OCI-LY7 (cell line): ENCODE measurements around the gene PHF12. TPM values are rescaled to one million over a fixed set of nuclear protein-coding genes. Genes with fewer than 3 reads are reported as not detected.

Source experiments
- BruUV-seq: library from RNA; stranded (reverse); fragments of 400-500 nt; replicated peaks from 2 replicates; lab custom pipeline; 2021; lab: Mats Ljungman, UMichigan
- CTCF ChIA-PET: fragments of 300-600 bp; sonication (Branson Sonifier 250); formaldehyde crosslinking; loops from one replicate; lab custom pipeline; 2022; ENCODE audit warnings: antibody characterized with exemption; ENCODE audit not compliant: unreplicated experiment; lab: Charles Lee
- POLR2A ChIA-PET: fragments of 300-600 bp; sonication (Branson Sonifier 250); formaldehyde crosslinking; loops from one replicate; lab custom pipeline; 2022; ENCODE audit warnings: antibody characterized with exemption; lab: Charles Lee
- DNase-seq: peaks from one replicate; pipeline ENCODE4 v3.0.0-alpha.2; 2015; ENCODE audit warnings: low spot score
- H2AFZ ChIP-seq: fragments of 200-600 bp; sonication (generic), shearing (Covaris generic); 2 replicates; pipeline ENCODE4 v1.6.1; 2014; ENCODE audit warnings: mild to moderate bottlenecking, antibody characterized with exemption, low read length, moderate library complexity
- H3K27ac ChIP-seq: fragments of 200-600 bp; sonication (generic); 2 replicates; pipeline ENCODE4 v1.5.1; 2014; ENCODE audit warnings: mixed run types, low read depth, mild to moderate bottlenecking, moderate library complexity, low read length, inconsistent platforms; ENCODE audit not compliant: poor library complexity, severe bottlenecking
- H3K36me3 ChIP-seq: fragments of 200-600 bp; sonication (generic); 2 replicates; pipeline ENCODE4 v1.6.1; 2014; ENCODE audit warnings: mild to moderate bottlenecking, antibody characterized with exemption, low read length, moderate library complexity, mixed read lengths; ENCODE audit not compliant: insufficient read depth
- H3K4me1 ChIP-seq: fragments of 200-600 bp; sonication (generic); 2 replicates; pipeline ENCODE4 v1.5.1; 2014; ENCODE audit warnings: mild to moderate bottlenecking, low read length; ENCODE audit not compliant: insufficient read depth, poor library complexity, severe bottlenecking
- H3K4me2 ChIP-seq: fragments of 200-600 bp; sonication (generic); 2 replicates; pipeline ENCODE4 v1.6.1; 2014; ENCODE audit warnings: mild to moderate bottlenecking, low read length
- H3K4me3 ChIP-seq: fragments of 200-600 bp; sonication (generic); 2 replicates; pipeline ENCODE4 v1.5.1; 2014; ENCODE audit warnings: mild to moderate bottlenecking, low read depth, low read length; ENCODE audit not compliant: poor library complexity, severe bottlenecking
- H3K79me2 ChIP-seq: fragments of 200-600 bp; sonication (generic); 2 replicates; pipeline ENCODE4 v1.6.1; 2016; ENCODE audit warnings: low read depth, mild to moderate bottlenecking, low read length, moderate library complexity, mixed read lengths; ENCODE audit not compliant: insufficient read depth
- H3K9me2 ChIP-seq: fragments of 200-600 bp; sonication (generic); 2 replicates; pipeline ENCODE4 v1.6.1; 2016; ENCODE audit warnings: mild to moderate bottlenecking, low read length, mixed read lengths; ENCODE audit not compliant: insufficient read depth
- H3K9me3 ChIP-seq: fragments of 200-600 bp; sonication (generic); 2 replicates; pipeline ENCODE4 v1.6.1; 2014; ENCODE audit warnings: mild to moderate bottlenecking, mixed run types, low read length, mixed read lengths
- H4K20me1 ChIP-seq: fragments of 200-600 bp; sonication (generic); 2 replicates; pipeline ENCODE4 v1.6.1; 2014; ENCODE audit warnings: mild to moderate bottlenecking, antibody characterized with exemption, low read length, moderate library complexity, mixed read lengths; ENCODE audit not compliant: insufficient read depth
- EZH2phosphoT487 ChIP-seq: fragments of 200-600 bp; sonication (generic); IDR thresholded peaks from 2 replicates; pipeline ENCODE4 v1.6.1; 2018; ENCODE audit warnings: low read depth, borderline replicate concordance, mild to moderate bottlenecking, mixed run types, antibody characterized with exemption, low read length, moderate library complexity, mixed read lengths
- intact Hi-C: fragments of 100-400 bp; cut with micrococcal nuclease; formaldehyde crosslinking; loops from one replicate; pipeline ENCODE4 v1.10.0; 2022; ENCODE audit not compliant: unreplicated experiment
- total RNA-seq, 2 experiments: library from RNA; depleted of rRNA in 1 of 2; stranded (reverse); fragments of >200 nt in 1 of 2; shearing (Covaris generic) in 1 of 2; gene quantifications; 2 replicates each; pipeline ENCODE4 v1.2.3, GENCODE V29; 2014 to 2022
- TF ChIP-seq, protein P1 (sequence below): fragments of 200-600 bp; sonication (generic); conservative IDR thresholded peaks from 2 replicates; pipeline ENCODE4 v1.5.1; 2014; ENCODE audit warnings: mild to moderate bottlenecking, antibody characterized with exemption, low read length, moderate library complexity, mixed read lengths

PHF12 gene
- total RNA-seq, 2 experiments from 2014 or later: 40.6 to 62.5 TPM

GRCh38 chr17:28953444-28954118 lies 2.3 kb upstream of the PHF12 start:
- Histone ChIP-seq H3K27ac (no peak overlapping the region), H3K36me3 (peaks cover 14% of the 10 kb centered on the region; the same call in 1 of the 2 replicates), H2AFZ (peak overlapping the region; percentile 68; the same call in 1 of the 2 replicates), H4K20me1 (no peaks in the 10 kb centered on the region), H3K9me3 (no peaks in the 10 kb centered on the region), H3K9me2 (no peaks in the 10 kb centered on the region), H3K4me2 (peak overlapping the region; percentile 77), H3K79me2 (peaks cover 23% of the 10 kb centered on the region), H3K4me3 (peak overlapping the region; percentile 80), H3K4me1 (peaks cover 13% of the 10 kb centered on the region)
- peak; percentile 70 for DNase-seq
- ChIA-PET CTCF (interaction anchor here (0.8 to 0.9 kb wide), 2 partner anchors 12 to 227 kb away, joined by 3 to 5 read pairs; partner anchors contain the start of gene TLCD1), POLR2A (interaction anchor here (0.6 to 1.4 kb wide), 3 partner anchors 185 to 899 kb away, joined by 3 to 4 read pairs (median 3); no protein-coding TSS in a partner anchor)
- no TSS peak for BruUV-seq
- intact Hi-C loops: loop anchor here (1.0 kb wide), 1 partner anchor 227 kb away; the partner anchor contains the start of gene TLCD1
- no peak for TF ChIP-seq EZH2phosphoT487
- TF ChIP-seq, protein P1, sequence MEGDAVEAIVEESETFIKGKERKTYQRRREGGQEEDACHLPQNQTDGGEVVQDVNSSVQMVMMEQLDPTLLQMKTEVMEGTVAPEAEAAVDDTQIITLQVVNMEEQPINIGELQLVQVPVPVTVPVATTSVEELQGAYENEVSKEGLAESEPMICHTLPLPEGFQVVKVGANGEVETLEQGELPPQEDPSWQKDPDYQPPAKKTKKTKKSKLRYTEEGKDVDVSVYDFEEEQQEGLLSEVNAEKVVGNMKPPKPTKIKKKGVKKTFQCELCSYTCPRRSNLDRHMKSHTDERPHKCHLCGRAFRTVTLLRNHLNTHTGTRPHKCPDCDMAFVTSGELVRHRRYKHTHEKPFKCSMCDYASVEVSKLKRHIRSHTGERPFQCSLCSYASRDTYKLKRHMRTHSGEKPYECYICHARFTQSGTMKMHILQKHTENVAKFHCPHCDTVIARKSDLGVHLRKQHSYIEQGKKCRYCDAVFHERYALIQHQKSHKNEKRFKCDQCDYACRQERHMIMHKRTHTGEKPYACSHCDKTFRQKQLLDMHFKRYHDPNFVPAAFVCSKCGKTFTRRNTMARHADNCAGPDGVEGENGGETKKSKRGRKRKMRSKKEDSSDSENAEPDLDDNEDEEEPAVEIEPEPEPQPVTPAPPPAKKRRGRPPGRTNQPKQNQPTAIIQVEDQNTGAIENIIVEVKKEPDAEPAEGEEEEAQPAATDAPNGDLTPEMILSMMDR: peak; percentile 87

DNA sequence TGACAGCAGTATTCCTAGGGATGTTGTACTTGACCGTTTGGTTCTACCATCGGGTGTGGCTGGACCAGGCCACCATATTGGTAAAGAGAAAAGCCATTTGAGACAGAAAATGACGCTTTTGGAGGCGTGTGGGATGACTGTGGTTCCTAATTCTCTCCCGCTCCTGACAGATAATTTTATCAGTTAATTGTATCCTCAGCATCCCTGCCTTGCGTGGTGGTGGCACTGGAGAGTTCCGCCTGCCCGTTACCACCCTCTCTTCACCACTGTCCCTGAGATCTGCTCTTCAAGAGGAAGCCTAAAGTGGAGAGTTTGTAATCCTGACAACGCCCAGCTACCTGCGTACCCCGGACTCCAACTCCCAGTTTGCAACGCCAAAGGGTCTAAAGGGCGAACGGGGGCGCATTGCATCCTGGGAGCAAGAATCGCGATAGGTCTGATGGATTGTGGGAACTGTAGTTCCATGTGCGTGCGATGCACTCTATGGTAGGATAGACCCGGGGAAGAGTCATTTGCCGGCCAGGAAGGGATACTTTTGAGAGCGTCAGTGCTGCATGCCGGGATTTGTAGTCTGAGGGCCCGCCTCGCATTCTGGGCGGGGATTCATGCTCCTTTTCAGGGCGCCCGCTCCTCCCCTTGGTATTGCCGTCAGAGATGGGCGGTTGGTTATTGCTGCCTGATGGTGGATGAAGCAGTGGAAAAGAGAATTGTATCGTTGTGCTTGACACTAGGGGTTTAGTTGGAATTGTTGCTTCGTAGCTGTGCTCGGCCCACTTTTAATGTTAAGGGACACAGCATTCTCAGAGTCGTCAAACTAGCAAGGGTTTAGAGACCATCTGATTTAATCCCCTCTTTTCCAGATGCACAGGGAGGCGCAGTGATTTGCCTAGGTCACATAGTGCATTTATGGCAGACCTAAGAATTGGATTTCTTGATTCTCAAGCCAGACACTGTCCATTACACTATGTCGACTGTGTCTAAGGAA lies 965 bp upstream of the PHF12 start:
- H3K9me3 ChIP-seq: no peaks in the 10 kb centered on the region
- H3K9me2 ChIP-seq: no peaks in the 10 kb centered on the region
- H4K20me1 ChIP-seq: no peaks in the 10 kb centered on the region
- BruUV-seq: TSS peak; percentile 96
- ChIA-PET POLR2A (interaction anchor here (0.6 to 1.6 kb wide), 9 partner anchors 17 to 381 kb away, joined by 3 to 8 read pairs (median 3); partner anchors contain the start of genes PIGS and RPL23A), CTCF (interaction anchor here (0.6 to 1.2 kb wide), 2 partner anchors 13 to 228 kb away, joined by 6 read pairs; partner anchors contain the start of gene MYO18A)
- H3K4me1 ChIP-seq: peaks cover 24% of the 10 kb centered on the region
- no peak for TF ChIP-seq EZH2phosphoT487
- TF ChIP-seq, protein P1: no peak
- H3K79me2 ChIP-seq: peaks cover 36% of the 10 kb centered on the region
- peak; percentile 99 for DNase-seq
- peak overlapping the region; percentile 68; the same call in 1 of the 2 replicates for H2AFZ ChIP-seq
- H3K27ac ChIP-seq: peak overlapping the region; percentile 89
- H3K36me3 ChIP-seq: peaks cover 27% of the 10 kb centered on the region
- H3K4me3 ChIP-seq: peak overlapping the region; percentile 80
- intact Hi-C loops: loop anchor here (2.0 kb wide), 1 partner anchor 49 kb away; the partner anchor contains the start of gene DHRS13
- H3K4me2 ChIP-seq: peak overlapping the region; percentile 86
